ENCODE results near the gene PTPRN2. TPM values are rescaled to one million over a fixed set of nuclear protein-coding genes. Genes with fewer than 3 reads are reported as not detected.

PTPRN2 gene
- total and polyA plus RNA-seq, 2 of the 8 experiments (the other 6 are each of a cell fraction or from before 2014, with no cell fraction given): 2.6 to 4.5 TPM

DNA sequence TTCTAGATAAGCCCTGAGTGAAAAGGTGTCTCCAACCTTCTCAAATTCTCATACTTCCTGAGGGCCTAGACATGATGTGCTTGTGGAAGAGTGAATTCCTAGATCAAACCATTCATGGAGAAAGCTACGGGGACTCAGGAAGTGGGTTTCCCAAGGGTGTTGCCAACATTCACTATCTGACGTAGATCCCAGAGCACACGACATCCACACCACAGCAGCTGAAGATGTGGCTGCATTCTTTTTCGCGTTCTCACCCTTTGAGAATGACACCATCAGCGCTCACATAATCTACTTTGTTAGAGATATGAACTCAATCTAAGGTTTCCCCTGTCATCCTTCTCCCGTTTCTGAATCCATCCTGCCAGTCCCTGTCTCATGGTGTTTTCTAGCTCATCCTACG is 960.0 kb downstream of the PTPRN2 start:
- Histone ChIP-seq H3K79me1 (ENCODE audit: low read depth, low read length) (no peaks in the 10 kb centered on the region), H3K23me2 (ENCODE audit: low read depth, low read length) (no peaks in the 10 kb centered on the region), H3K56ac (replicated peaks; ENCODE audit: insufficient read length, low read depth, low read length) (no peak overlapping the region), H3K23ac (ENCODE audit: insufficient read length) (no peak overlapping the region), H3K4ac (replicated peaks; ENCODE audit: insufficient read length, low read depth, low read length) (no peak overlapping the region), H2AK5ac (ENCODE audit: low read depth, low read length) (no peak overlapping the region), H4K20me1 (replicated peaks in 1 of 2; ENCODE audit: control insufficient read depth in 1 of 2, insufficient read depth in 2 of 2, low read length in 2 of 2) (no peaks in the 10 kb centered on the region), H4K5ac (ENCODE audit: insufficient read length, low read depth, low read length) (no peak overlapping the region), H3K27ac (ENCODE audit: low read depth, low read length) (no peak overlapping the region), H4K8ac (ENCODE audit: extremely low read depth, insufficient read depth, low read length) (no peak overlapping the region), H2AFZ (ENCODE audit: low read length) (no peak overlapping the region), H2BK12ac (ENCODE audit: low read depth, low read length) (no peak overlapping the region), H3K18ac (ENCODE audit: extremely low read depth, low read length) (no peak overlapping the region), H3K36me3 (ENCODE audit: control insufficient read depth in 2 of 4, insufficient read depth in 4 of 4, low read length in 3 of 4) (no peaks in the 10 kb centered on the region), H3K4me3 (ENCODE audit: extremely low read depth in 1 of 4, insufficient read depth in 2 of 4, low read depth in 3 of 4, low read length in 4 of 4) (no peak overlapping the region), H3K79me2 (ENCODE audit: control insufficient read depth in 1 of 2, insufficient read depth in 2 of 2, low read length in 2 of 2) (no peaks in the 10 kb centered on the region), H3K9me3 (ENCODE audit: insufficient read depth in 2 of 2, low read depth in 1 of 2, low read length in 1 of 2) (no peaks in the 10 kb centered on the region), H4K91ac (replicated peaks; ENCODE audit: insufficient read length, low read length) (no peak overlapping the region), H3K14ac (ENCODE audit: insufficient read length) (no peak overlapping the region), H3K27me3 (replicated peaks in 1 of 4; ENCODE audit: control insufficient read depth in 3 of 4, extremely low read depth in 1 of 4, insufficient read depth in 3 of 4, low read length in 3 of 4) (no peaks in the 10 kb centered on the region; a peak in 3 of 7 replicates), H2BK20ac (ENCODE audit: low read length) (no peak overlapping the region), H2BK120ac (replicated peaks; ENCODE audit: low read depth, low read length) (no peak overlapping the region), H2BK15ac (ENCODE audit: low read length) (no peak overlapping the region), H3K4me1 (replicated peaks in 1 of 4; ENCODE audit: control insufficient read depth in 3 of 4, insufficient read depth in 4 of 4, low read length in 3 of 4) (no peaks in the 10 kb centered on the region), H3K9ac (replicated peaks in 1 of 4; ENCODE audit: extremely low read depth in 1 of 4, low read depth in 3 of 4, low read length in 3 of 4) (no peak overlapping the region), H2BK5ac (ENCODE audit: low read depth, low read length) (no peak overlapping the region), H3K4me2 (ENCODE audit: insufficient read depth in 1 of 2, low read depth in 2 of 2, low read length in 2 of 2) (no peak overlapping the region)
- 91% methylated on average over 8 of the region's 8 CpGs; no CpG with 5 or more reads in 1 of the 2 experiments for WGBS, 2 experiments (ENCODE audit: extremely low coverage in 1 of 2, insufficient coverage in 1 of 2, insufficient read length in 1 of 2, insufficient replicate concordance in 2 of 2, low coverage in 1 of 2, low lambda C conversion rate in 2 of 2, missing lambda C conversion rate in 1 of 2)
- CTCF ChIA-PET (ENCODE audit: partially characterized antibody): interaction anchor here (0.6 kb wide), 1 partner anchor 727 kb away, joined by 3 read pairs; no protein-coding TSS in a partner anchor
- POLR2A ChIA-PET (ENCODE audit: partially characterized antibody): no interaction called here
- no peak for DNase-seq (ENCODE audit: low read depth in 1 of 2, low spot score in 2 of 2)
- TF ChIP-seq SP4 (IDR thresholded peaks at IDR 0.05; ENCODE audit: low read length): no peak
- TF ChIP-seq CBX8 (IDR thresholded peaks at IDR 0.05; ENCODE audit: borderline replicate concordance, low read depth, low read length): no peak
- TF ChIP-seq SAP30 (IDR thresholded peaks at IDR 0.05; ENCODE audit: insufficient read depth, insufficient replicate concordance, low read length): no peak
- TF ChIP-seq KDM1A (IDR thresholded peaks at IDR 0.05; ENCODE audit: borderline replicate concordance, low read length): no peak
- no peak for TF ChIP-seq GABPA (IDR thresholded peaks at IDR 0.05; ENCODE audit: borderline replicate concordance, insufficient read depth, low read length)
- TF ChIP-seq SIRT6 (IDR thresholded peaks at IDR 0.05; ENCODE audit: low read length): no peak
- no peak for TF ChIP-seq SRF (IDR thresholded peaks at IDR 0.05; ENCODE audit: low read depth, low read length)
- TF ChIP-seq EZH2 (IDR thresholded peaks at IDR 0.05; ENCODE audit: low read depth, low read length, severe bottlenecking): no peak
- no peak for TF ChIP-seq MAFK (IDR thresholded peaks at IDR 0.05; ENCODE audit: low read depth, low read length)
- TF ChIP-seq TAF1 (IDR thresholded peaks at IDR 0.05; ENCODE audit: low read depth, low read length): no peak
- TF ChIP-seq, protein P1, sequence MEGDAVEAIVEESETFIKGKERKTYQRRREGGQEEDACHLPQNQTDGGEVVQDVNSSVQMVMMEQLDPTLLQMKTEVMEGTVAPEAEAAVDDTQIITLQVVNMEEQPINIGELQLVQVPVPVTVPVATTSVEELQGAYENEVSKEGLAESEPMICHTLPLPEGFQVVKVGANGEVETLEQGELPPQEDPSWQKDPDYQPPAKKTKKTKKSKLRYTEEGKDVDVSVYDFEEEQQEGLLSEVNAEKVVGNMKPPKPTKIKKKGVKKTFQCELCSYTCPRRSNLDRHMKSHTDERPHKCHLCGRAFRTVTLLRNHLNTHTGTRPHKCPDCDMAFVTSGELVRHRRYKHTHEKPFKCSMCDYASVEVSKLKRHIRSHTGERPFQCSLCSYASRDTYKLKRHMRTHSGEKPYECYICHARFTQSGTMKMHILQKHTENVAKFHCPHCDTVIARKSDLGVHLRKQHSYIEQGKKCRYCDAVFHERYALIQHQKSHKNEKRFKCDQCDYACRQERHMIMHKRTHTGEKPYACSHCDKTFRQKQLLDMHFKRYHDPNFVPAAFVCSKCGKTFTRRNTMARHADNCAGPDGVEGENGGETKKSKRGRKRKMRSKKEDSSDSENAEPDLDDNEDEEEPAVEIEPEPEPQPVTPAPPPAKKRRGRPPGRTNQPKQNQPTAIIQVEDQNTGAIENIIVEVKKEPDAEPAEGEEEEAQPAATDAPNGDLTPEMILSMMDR (IDR thresholded peaks at IDR 0.05; ENCODE audit: control extremely low read depth in 1 of 3, insufficient read depth in 1 of 3, low read depth in 1 of 3, low read length in 3 of 3): no peak
- TF ChIP-seq CREB1 (IDR thresholded peaks at IDR 0.05): no peak
- no peak for TF ChIP-seq POU5F1 (IDR thresholded peaks at IDR 0.05; ENCODE audit: low read depth, low read length)
- no peak for FAIRE-seq

Measured in H1 (cell line).